Measurements from ENCODE around the gene AMHR2.

AMHR2 gene

GRCh38 chr12:53453953-53454640, 30.4 kb downstream of the AMHR2 start:
- DNase-seq (ENCODE audit: low spot score), result no peak

DNA sequence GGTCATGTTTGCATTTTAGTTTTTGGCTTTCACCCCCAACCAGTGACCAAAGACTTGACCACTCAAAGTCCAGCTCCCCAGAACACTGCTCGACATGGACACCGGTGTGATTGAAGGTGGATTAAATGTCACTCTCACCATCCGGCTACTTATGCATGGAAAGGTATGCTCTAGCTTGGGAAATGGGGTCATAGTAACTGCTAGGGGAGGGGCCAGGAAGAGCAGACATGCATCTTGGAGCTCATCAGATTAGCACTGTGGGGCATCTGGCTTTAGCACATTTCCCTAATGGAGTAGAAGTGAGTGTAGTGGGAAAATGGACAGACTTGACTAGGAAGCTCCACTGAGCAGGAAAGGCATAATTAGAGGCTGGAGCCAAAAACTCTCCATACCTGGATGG, 31.1 kb downstream of the AMHR2 start:
- no peak for DNase-seq (ENCODE audit: low spot score)

DNA sequence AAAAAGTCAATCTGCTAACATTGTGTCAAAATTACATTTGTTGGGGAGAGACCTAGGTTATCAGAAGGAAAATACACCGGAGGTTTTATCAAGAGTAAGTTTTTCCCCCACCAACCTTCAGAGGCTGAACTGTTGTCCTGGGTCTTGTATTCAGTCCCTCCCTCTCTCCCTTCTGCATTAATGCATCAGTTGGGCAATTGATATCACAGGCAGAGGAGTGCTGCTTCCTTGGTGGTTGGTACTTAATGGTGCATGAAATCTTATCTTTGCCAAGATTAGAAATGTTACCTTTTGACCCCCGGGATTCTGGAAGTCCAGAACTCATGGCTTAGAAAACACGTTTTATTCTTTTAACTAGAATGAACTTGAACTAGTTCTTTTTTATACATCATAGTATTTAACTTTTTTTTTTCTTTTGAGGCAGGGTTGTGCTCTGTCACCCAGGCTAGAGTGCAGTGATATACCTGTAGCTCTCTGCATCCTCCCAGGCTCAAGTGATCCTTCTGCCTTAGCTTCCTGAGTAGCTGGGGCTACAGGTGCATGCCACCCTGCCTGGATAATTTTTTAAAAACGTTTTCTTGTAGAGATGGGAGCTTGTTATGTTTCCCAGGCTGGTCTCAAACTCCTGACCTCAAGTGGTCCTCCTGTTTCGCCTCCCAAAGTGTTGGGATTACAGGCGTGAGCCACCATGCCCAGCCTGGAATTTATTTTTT, 33.2 kb downstream of the AMHR2 start:
- DNase-seq (ENCODE audit: low spot score), result no peak

- DNase-seq (ENCODE audit: low spot score), result no peak
Measured at GRCh38 chr12:53459097-53459496, 35.4 kb downstream of the AMHR2 start.

DNA sequence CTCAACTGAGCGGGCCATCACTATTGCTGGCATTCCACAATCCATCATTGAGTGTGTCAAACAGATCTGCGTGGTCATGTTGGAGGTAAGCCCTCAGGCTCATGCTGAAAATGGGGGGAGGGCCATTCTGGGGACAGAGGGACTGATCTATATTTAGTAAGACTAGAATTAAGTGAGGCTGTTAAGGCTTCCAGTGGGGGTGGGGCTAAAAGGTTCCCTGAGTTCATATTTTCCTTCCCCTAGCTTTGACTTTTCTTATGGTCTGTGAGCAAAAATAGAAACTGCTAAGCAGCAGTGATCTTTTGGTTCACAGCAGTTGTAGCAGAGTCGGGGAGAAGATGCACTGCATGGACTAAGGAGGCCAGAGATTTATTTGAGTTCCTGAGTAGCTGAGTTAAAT, 37.4 kb downstream of the AMHR2 start:
- no peak for DNase-seq (ENCODE audit: low spot score)

- no peak for DNase-seq (ENCODE audit: low spot score)
Measured at GRCh38 chr12:53461591-53461990, 37.9 kb downstream of the AMHR2 start.

DNA sequence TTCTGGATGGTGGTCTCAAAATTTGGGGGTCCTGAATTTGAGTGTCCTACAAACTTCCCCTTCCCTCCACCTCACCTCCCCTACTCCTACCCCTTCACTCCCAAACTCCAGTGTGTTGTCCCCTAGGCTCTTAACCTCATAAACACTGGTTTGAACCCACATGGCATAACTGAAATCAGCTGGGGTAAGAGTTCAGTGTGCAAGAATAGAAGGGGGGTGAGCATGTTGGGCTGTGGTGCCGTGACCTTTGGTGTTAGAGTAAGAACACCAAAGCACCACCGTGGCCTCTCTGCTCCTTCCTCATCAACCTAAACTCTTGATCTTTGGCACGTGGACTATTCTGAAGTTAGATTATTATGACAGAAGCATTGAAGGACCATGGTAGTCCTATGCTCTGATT, 39.3 kb downstream of the AMHR2 start:
- no peak for DNase-seq (ENCODE audit: low spot score)

GRCh38 chr12:53463802-53464560, 40.3 kb downstream of the AMHR2 start:
- no peak for DNase-seq (ENCODE audit: low spot score)

DNA sequence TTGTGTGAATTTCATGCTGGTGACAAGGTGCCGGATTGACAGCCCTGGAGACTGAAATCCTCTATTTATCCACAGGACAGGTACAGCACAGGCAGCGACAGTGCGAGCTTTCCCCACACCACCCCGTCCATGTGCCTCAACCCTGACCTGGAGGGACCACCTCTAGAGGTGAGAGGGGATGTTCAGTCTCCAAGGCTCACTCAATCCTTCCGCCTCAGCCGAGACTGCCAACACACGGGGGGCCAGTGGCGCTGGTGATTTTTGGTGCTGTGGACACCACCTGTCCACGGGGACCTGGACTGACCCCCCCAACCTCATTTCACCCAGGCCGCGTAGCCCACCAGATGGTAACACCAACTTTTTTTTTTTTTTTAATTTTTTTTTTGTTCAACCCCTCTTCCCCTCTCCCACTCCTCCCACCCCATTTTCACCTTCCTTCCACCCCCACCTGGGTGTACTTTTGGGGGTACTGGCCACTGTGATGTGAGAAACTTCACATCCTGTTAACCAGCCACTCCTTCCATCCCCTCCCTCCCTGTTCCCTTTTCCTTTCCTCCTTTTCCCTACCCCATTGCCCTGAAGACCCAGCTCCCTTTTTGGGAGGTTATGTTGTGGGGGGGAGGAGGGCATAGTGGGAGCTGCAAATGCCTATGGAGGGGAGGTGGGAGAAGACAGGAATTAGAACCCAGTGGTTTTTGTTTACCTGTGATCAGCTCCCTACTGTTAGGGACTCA, 41.2 kb downstream of the AMHR2 start:
- DNase-seq (ENCODE audit: low spot score), result no peak

GRCh38 chr12:53465679-53466078, 42.0 kb downstream of the AMHR2 start:
- no peak for DNase-seq (ENCODE audit: low spot score)

DNA sequence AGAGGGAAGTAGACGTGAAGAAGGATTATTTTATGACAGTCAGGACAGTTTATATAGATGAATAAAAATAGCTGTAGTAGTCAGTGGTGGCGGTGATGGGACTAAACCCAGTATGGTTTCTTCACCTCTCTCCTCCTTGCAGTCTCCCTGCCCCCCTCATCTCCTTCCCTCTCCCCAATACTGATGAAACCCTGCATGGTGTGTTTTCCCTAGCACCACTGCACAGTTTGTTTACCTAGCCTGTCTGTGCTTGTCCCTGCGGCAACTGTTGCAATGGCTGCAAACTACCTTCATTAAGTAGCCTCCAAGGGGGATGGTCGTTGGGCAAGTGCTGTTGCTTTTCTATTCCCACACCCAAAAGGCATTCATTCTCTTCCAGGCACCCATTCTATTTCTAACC, 43.0 kb downstream of the AMHR2 start:
- no peak for DNase-seq (ENCODE audit: low spot score)

DNA sequence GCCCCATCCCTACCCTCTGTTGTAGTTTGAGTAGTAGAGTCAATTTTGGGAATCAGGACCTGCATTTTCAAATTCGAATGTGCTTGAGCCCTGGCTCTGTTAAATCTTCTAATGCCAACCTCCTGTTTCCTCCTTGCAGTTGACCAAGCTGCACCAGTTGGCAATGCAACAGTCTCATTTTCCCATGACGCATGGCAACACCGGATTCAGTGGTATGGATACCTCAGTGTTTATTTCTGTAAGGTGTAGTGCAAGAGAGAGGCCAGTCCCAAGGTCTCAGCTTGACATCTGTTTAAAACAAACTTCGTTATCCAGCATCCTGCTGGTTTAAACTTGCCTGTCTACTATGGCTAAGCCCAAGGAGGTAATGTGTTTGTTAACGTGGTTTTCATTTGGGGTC, 43.4 kb downstream of the AMHR2 start:
- no peak for DNase-seq (ENCODE audit: low spot score)

DNA sequence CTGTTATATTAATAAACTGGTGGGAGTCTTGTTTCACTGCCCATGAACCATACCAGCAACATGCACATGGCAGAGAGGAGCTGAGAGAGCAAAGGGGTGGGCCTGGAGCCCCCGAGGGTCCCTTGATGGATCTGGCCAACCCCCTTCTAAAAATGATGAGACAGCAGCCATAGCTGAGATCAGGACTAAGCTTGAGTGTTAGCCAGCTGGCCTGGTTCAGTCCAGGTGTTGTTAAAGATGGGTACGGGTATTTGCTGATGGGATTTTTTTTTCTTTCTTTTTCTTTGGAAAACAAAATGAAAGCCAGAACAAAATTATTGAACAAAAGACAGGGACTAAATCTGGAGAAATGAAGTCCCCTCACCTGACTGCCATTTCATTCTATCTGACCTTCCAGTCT, 44.2 kb downstream of the AMHR2 start:
- DNase-seq (ENCODE audit: low spot score), result no peak

DNA sequence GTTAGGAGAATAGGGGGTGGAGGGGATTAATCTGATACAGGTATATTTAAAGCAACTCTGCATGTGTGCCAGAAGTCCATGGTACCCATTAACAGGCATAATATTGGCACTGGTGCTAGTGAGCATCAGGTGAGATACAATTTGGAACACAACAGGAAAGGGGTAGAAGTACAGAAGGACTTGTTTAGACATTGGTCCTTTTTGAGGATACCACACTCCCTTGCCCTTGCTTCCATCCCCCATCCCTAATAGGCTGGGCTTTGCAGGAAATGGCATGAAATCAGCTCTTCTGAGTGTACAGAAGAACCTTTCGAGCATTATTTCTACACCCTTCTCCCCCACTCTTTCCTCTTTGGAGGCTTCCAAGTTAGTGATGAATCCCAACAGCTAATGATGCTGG, 44.6 kb downstream of the AMHR2 start:
- no peak for DNase-seq (ENCODE audit: low spot score)

- no peak for DNase-seq (ENCODE audit: low spot score)
Measured at GRCh38 chr12:53472056-53472582, 48.5 kb downstream of the AMHR2 start.

DNA sequence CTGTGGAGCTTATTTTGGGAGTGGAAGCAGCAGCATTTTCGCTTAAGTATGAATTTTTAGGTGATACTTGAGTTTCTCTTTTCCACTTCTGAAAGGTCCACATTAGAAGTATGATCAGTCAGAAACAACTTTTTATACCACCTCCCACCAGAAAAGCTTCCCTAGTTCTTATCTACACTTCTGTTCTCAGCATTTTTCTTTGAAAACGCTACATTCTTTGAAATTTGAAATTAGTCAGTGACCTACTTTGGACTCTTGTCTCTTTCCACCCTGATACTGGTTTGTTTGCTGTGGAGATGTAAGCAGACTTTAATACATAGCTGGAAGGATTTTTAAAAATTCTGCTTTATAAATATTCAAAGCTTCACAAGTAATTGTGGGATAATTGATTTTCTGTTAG, 50.4 kb downstream of the AMHR2 start:
- DNase-seq (ENCODE audit: low spot score), result no peak

GRCh38 chr12:53474819-53475218, 51.2 kb downstream of the AMHR2 start:
- DNase-seq (ENCODE audit: low spot score), result no peak

- DNase-seq (ENCODE audit: low spot score), result no peak
Measured at GRCh38 chr12:53476769-53477209, 53.1 kb downstream of the AMHR2 start.

DNA sequence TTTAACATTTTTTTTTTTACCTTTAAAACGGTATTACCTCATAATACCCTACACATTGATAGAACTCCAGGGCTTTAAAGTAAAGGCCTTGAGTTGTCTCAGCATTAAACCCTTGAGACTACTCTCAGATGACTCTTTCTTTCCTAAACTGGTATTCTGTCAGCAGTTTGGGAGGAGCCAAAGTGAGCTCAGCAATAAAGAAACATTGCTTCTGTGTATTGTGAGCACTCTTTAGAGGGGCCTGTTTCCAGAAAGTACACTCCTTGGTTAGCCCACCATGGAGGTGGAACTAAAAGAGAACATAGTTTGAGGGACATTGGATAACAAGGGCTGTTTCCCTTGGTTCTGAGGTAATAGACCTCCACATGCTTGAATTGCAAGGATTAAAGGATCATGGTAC, 55.2 kb downstream of the AMHR2 start:
- DNase-seq (ENCODE audit: low spot score), result no peak

GRCh38 chr12:53479331-53479730, 55.7 kb downstream of the AMHR2 start:
- DNase-seq (ENCODE audit: low spot score), result no peak

- no peak for DNase-seq (ENCODE audit: low spot score)
Measured at GRCh38 chr12:53480491-53481442, 57.1 kb downstream of the AMHR2 start.

Measured in globus pallidus (tissue), 1 donor.